Glutamatergic neuron (in vitro differentiated cells): ENCODE data around the gene AICDA. TPM values are rescaled to one million over a fixed set of nuclear protein-coding genes. Genes with fewer than 3 reads are reported as not detected.
"Not testable (repeated sequence)": the region's sequence is repeated elsewhere in the genome, so short reads cannot be mapped to it uniquely, and the experiment has no call there.

Experiments used
- DNase-seq: peaks from one replicate; pipeline ENCODE4 v3.0.0; 2022
- H3K27ac Mint-ChIP-seq: one replicate; pipeline ENCODE4 v1.8.0; 2020; ENCODE audit warnings: mild to moderate bottlenecking, mixed read lengths, inconsistent platforms; ENCODE audit not compliant: unreplicated experiment
- H3K27me3 Mint-ChIP-seq: one replicate; pipeline ENCODE4 v1.8.0; 2020; ENCODE audit warnings: mild to moderate bottlenecking, moderate library complexity, mixed read lengths, inconsistent platforms; ENCODE audit not compliant: unreplicated experiment
- H3K36me3 Mint-ChIP-seq: one replicate; pipeline ENCODE4 v1.8.0; 2020; ENCODE audit warnings: mild to moderate bottlenecking, mixed read lengths, inconsistent platforms; ENCODE audit not compliant: unreplicated experiment
- H3K4me1 Mint-ChIP-seq: one replicate; pipeline ENCODE4 v1.8.0; 2020; ENCODE audit warnings: mild to moderate bottlenecking, low read depth, mixed read lengths, inconsistent platforms; ENCODE audit not compliant: unreplicated experiment
- H3K4me3 Mint-ChIP-seq: one replicate; pipeline ENCODE4 v1.8.0; 2020; ENCODE audit warnings: mild to moderate bottlenecking, mixed read lengths, inconsistent platforms; ENCODE audit not compliant: unreplicated experiment
- H3K9me3 Mint-ChIP-seq: one replicate; pipeline ENCODE4 v1.8.0; 2020; ENCODE audit warnings: mild to moderate bottlenecking, moderate library complexity, mixed read lengths, inconsistent platforms; ENCODE audit not compliant: unreplicated experiment
- total RNA-seq: library from RNA; stranded (reverse); fragmentation: NEBNext Ultra II Directional; extraction: Animal tissue kit (Norgen Biotek cat#: 25700); gene quantifications from one replicate; pipeline ENCODE4 v1.2.1, GENCODE V29; 2021; ENCODE audit not compliant: unreplicated experiment
- TF ChIP-seq, protein P1 (sequence below): fragments of 200-600 bp; sonication (generic); IDR thresholded peaks from one replicate; pipeline ENCODE4 v1.5.0; 2021; ENCODE audit not compliant: partially characterized antibody, unreplicated experiment

Gene AICDA
- total RNA-seq, 1 donor from 2014 or later, result not detected

DNA sequence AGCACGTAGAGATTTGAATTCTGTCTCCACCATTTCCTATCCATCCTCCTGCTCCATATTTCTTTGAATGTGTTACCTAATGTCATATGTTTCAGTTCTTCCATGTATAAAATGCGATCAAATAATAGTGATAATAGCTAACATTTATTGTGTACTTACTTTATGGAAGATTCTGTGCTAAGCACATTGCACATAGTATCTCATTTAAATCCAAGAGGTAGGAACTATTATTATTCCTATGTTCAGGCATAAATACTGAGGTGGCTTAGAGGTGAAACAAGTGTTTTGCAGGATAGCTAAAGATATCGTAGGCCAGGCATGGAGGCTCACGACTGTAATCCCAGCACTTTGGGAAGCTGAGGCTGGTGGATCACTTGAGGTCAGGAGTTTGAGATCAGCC, 17.5 kb upstream of the AICDA start:
- no peak for DNase-seq
- H3K9me3 Mint-ChIP-seq, result peaks cover 5% of the 10 kb centered on the region
- peaks cover 2% of the 10 kb centered on the region for H3K4me1 Mint-ChIP-seq
- H3K27me3 Mint-ChIP-seq, result no peaks in the 10 kb centered on the region
- no peak overlapping the region for H3K27ac Mint-ChIP-seq
- no peak overlapping the region for H3K4me3 Mint-ChIP-seq
- TF ChIP-seq, protein P1, sequence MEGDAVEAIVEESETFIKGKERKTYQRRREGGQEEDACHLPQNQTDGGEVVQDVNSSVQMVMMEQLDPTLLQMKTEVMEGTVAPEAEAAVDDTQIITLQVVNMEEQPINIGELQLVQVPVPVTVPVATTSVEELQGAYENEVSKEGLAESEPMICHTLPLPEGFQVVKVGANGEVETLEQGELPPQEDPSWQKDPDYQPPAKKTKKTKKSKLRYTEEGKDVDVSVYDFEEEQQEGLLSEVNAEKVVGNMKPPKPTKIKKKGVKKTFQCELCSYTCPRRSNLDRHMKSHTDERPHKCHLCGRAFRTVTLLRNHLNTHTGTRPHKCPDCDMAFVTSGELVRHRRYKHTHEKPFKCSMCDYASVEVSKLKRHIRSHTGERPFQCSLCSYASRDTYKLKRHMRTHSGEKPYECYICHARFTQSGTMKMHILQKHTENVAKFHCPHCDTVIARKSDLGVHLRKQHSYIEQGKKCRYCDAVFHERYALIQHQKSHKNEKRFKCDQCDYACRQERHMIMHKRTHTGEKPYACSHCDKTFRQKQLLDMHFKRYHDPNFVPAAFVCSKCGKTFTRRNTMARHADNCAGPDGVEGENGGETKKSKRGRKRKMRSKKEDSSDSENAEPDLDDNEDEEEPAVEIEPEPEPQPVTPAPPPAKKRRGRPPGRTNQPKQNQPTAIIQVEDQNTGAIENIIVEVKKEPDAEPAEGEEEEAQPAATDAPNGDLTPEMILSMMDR, result no peak
- no peaks in the 10 kb centered on the region for H3K36me3 Mint-ChIP-seq

DNA sequence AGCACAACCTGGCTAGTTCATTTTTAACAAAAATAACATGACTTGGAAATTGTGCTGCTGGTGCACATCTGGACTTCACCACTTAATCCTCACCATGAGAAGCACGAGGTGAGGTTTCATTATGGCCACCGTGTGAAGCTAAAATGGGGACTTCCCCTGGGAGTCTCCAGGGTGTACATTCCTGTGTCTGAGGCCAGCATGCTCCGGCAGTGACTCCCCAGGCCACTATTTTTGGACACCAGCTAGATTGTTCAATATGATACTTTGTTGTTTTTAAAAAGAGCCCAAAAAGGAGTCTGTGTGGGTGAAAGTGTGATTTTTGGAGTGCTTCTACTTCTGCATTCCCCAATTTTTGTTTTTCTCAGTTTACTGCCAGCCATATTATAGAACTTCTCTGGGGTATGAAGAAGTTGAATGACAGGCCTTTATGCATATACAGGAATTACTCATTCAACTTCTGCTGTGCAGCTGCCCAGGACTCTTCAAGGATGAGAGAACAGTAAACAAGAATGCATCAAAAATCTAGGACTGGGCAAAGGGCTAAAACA, 16.9 kb upstream of the AICDA start:
- Mint-ChIP-seq H3K4me3 (no peak overlapping the region), H3K9me3 (peaks cover 1% of the 10 kb centered on the region), H3K27me3 (no peaks in the 10 kb centered on the region)

DNA sequence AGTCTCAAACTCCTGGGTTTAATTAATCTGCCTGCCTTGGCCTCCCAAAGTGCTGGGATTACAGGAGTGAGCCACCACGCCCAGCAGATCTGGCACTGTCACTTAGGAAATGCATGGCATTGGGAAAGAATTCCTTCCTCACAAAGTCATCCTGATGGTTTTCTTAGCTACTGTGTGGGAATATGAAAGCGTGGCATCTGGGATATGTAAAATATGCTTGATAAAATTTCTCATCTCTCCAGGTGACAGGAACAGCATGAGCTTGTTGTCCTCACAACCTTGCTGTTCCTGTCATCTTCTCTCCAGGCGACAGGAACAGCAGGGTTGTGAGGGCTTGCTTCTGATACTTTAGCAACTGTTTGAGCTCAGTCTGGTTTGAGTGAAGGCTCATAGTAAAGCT, 16.1 kb upstream of the AICDA start:
- Mint-ChIP-seq H3K4me1 (peaks cover 2% of the 10 kb centered on the region), H3K36me3 (no peaks in the 10 kb centered on the region), H3K4me3 (no peak overlapping the region), H3K9me3 (peaks cover 3% of the 10 kb centered on the region), H3K27ac (no peak overlapping the region), H3K27me3 (no peaks in the 10 kb centered on the region)
- TF ChIP-seq, protein P1, result no peak
- DNase-seq, result no peak

More for the DNA sequence above, 16.9 kb upstream of the AICDA start:
- Mint-ChIP-seq H3K36me3 (no peaks in the 10 kb centered on the region), H3K27ac (no peak overlapping the region), H3K4me1 (peaks cover 2% of the 10 kb centered on the region)
- TF ChIP-seq, protein P1, result no peak
- DNase-seq, result no peak

DNA sequence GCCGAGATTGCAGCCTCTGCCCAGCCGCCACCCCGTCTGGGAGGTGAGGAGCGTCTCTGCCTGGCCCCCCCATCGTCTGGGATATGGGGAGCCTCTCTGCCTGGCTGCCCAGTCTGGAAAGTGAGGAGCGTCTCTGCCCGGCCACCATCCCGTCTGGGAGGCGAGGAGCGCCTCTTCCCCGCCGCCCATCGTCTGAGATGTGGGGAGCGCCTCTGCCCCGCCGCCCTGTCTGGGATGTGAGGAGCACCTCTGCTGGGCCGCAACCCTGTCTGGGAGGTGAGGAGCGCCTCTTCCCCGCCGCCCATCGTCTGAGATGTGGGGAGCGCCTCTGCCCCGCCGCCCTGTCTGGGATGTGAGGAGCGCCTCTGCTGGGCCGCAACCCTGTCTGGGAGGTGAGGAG, 12.1 kb upstream of the AICDA start:
- not testable (repeated sequence) for H3K27me3 Mint-ChIP-seq, H3K36me3 Mint-ChIP-seq, H3K27ac Mint-ChIP-seq, H3K9me3 Mint-ChIP-seq, H3K4me1 Mint-ChIP-seq, H3K4me3 Mint-ChIP-seq, DNase-seq

DNA sequence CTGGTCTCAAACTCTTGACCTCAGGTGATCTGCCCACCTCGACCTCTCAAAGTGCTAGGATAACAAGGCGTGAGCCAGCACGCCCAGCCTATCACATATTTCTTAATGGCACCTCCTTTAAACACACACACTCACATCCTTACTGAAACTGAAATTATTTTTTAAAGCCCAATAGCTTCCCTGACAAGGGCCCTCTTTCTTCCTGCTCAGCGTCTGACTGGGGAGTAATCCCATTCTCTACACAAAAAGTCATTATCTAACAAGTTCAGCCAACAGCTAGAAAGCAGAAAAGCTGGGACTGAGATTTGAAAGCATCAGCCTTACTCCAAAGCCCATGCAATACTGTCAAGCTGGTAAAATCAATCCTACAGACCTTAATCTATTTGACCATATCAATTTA, 10.0 kb upstream of the AICDA start:
- Mint-ChIP-seq H3K9me3 (peaks cover 2% of the 10 kb centered on the region), H3K27me3 (no peaks in the 10 kb centered on the region), H3K4me3 (no peak overlapping the region), H3K4me1 (no peaks in the 10 kb centered on the region), H3K36me3 (peaks cover 5% of the 10 kb centered on the region), H3K27ac (no peak overlapping the region)
- TF ChIP-seq, protein P1, result no peak
- no peak for DNase-seq
